IPS-11a (cell line): Measurements from ENCODE around the gene C22orf15.
A peak's percentile ranks its signal among the peaks of the same experiment; 100 is the strongest.

Experiments
- H3K4me3 ChIP-seq: one replicate; pipeline ENCODE4 v1.5.1; 2013; ENCODE audit warnings: low read depth, low read length, control low read depth

The C22orf15 gene

GRCh38 chr22:23786752-23787599 lies 24.2 kb downstream of the C22orf15 start, which contains the start of gene SMARCB1:
TSS of gene SMARCB1 (plus strand) at chr22:23786966. CDS start at chr22:23787170, 204 bp downstream.
- H3K4me3 ChIP-seq, result peak within 1 kb of the TSS; percentile 76

GRCh38 chr22:23787600-23787896 lies 24.8 kb downstream of the C22orf15 start:
- H3K4me3 ChIP-seq, result peak overlapping the region; percentile 76

- peak overlapping the region; percentile 76 for H3K4me3 ChIP-seq
These were observed 25.1 kb downstream of the C22orf15 start for GRCh38 chr22:23787910-23788309.

GRCh38 chr22:23789121-23789520 lies 26.3 kb downstream of the C22orf15 start:
- no peak overlapping the region for H3K4me3 ChIP-seq

GRCh38 chr22:23789638-23790037 lies 26.8 kb downstream of the C22orf15 start:
- H3K4me3 ChIP-seq, result no peak overlapping the region

GRCh38 chr22:23790819-23791737 lies 28.3 kb downstream of the C22orf15 start:
- H3K4me3 ChIP-seq, result no peak overlapping the region

- no peak overlapping the region for H3K4me3 ChIP-seq
These were observed 29.2 kb downstream of the C22orf15 start for GRCh38 chr22:23791738-23792645.

- H3K4me3 ChIP-seq, result no peak overlapping the region
These were observed 30.5 kb downstream of the C22orf15 start for GRCh38 chr22:23793326-23793725.

- H3K4me3 ChIP-seq, result no peak overlapping the region
These were observed 33.7 kb downstream of the C22orf15 start for GRCh38 chr22:23796461-23796860.

- no peak overlapping the region for H3K4me3 ChIP-seq
These were observed 37.8 kb downstream of the C22orf15 start for GRCh38 chr22:23800297-23801237.

- no peak overlapping the region for H3K4me3 ChIP-seq
These were observed 38.5 kb downstream of the C22orf15 start for GRCh38 chr22:23801238-23801821.

GRCh38 chr22:23801886-23802377 lies 39.1 kb downstream of the C22orf15 start:
- H3K4me3 ChIP-seq, result no peak overlapping the region

GRCh38 chr22:23803001-23803819 lies 40.4 kb downstream of the C22orf15 start:
- no peak overlapping the region for H3K4me3 ChIP-seq

- H3K4me3 ChIP-seq, result no peak overlapping the region
These were observed 42.0 kb downstream of the C22orf15 start for GRCh38 chr22:23804781-23805291.

GRCh38 chr22:23806837-23807236 lies 44.0 kb downstream of the C22orf15 start:
- no peak overlapping the region for H3K4me3 ChIP-seq

GRCh38 chr22:23812378-23812777 lies 49.6 kb downstream of the C22orf15 start:
- H3K4me3 ChIP-seq, result no peak overlapping the region
